ENCODE measurements around the gene BTBD9.

GRCh38 chr6:38175786-38176185, 463.9 kb downstream of the BTBD9 start:
- TF ChIP-seq CTCF (IDR thresholded peaks at IDR 0.05) (no peak), POLR2A (IDR thresholded peaks at IDR 0.05) (no peak)
